Glutamatergic neuron (in vitro differentiated cells): Measurements from ENCODE around the gene HSD17B12. TPM values are rescaled to one million over a fixed set of nuclear protein-coding genes. Genes with fewer than 3 reads are reported as not detected.

Experiments used
- DNase-seq: peaks from one replicate; pipeline ENCODE4 v3.0.0; 2022
- H3K27ac Mint-ChIP-seq: one replicate; pipeline ENCODE4 v1.8.0; 2020; ENCODE audit warnings: mild to moderate bottlenecking, mixed read lengths, inconsistent platforms; ENCODE audit not compliant: unreplicated experiment
- H3K27me3 Mint-ChIP-seq: one replicate; pipeline ENCODE4 v1.8.0; 2020; ENCODE audit warnings: mild to moderate bottlenecking, moderate library complexity, mixed read lengths, inconsistent platforms; ENCODE audit not compliant: unreplicated experiment
- H3K36me3 Mint-ChIP-seq: one replicate; pipeline ENCODE4 v1.8.0; 2020; ENCODE audit warnings: mild to moderate bottlenecking, mixed read lengths, inconsistent platforms; ENCODE audit not compliant: unreplicated experiment
- H3K4me1 Mint-ChIP-seq: one replicate; pipeline ENCODE4 v1.8.0; 2020; ENCODE audit warnings: mild to moderate bottlenecking, low read depth, mixed read lengths, inconsistent platforms; ENCODE audit not compliant: unreplicated experiment
- H3K4me3 Mint-ChIP-seq: one replicate; pipeline ENCODE4 v1.8.0; 2020; ENCODE audit warnings: mild to moderate bottlenecking, mixed read lengths, inconsistent platforms; ENCODE audit not compliant: unreplicated experiment
- H3K9me3 Mint-ChIP-seq: one replicate; pipeline ENCODE4 v1.8.0; 2020; ENCODE audit warnings: mild to moderate bottlenecking, moderate library complexity, mixed read lengths, inconsistent platforms; ENCODE audit not compliant: unreplicated experiment
- CTCF ChIP-seq: fragments of 200-600 bp; sonication (generic); IDR thresholded peaks from one replicate; pipeline ENCODE4 v1.5.0; 2021; ENCODE audit not compliant: partially characterized antibody, unreplicated experiment
- total RNA-seq: library from RNA; stranded (reverse); fragmentation: NEBNext Ultra II Directional; extraction: Animal tissue kit (Norgen Biotek cat#: 25700); gene quantifications from one replicate; pipeline ENCODE4 v1.2.1, GENCODE V29; 2021; ENCODE audit not compliant: unreplicated experiment

The HSD17B12 gene
- total RNA-seq, 1 donor from 2014 or later = 140 TPM

- Mint-ChIP-seq H3K27ac (no peak overlapping the region), H3K27me3 (peaks cover 5% of the 10 kb centered on the region), H3K36me3 (no peaks in the 10 kb centered on the region), H3K9me3 (peaks cover 2% of the 10 kb centered on the region), H3K4me1 (peaks cover 4% of the 10 kb centered on the region), H3K4me3 (no peak overlapping the region)
- no peak for TF ChIP-seq CTCF
- no peak for DNase-seq
These were observed 40.6 kb upstream of the HSD17B12 start for GRCh38 chr11:43639920-43640319.

- H3K4me1 Mint-ChIP-seq = peaks cover 6% of the 10 kb centered on the region
- peaks cover 2% of the 10 kb centered on the region for H3K9me3 Mint-ChIP-seq
- peak overlapping the region; percentile 99 for H3K4me3 Mint-ChIP-seq
- H3K36me3 Mint-ChIP-seq = no peaks in the 10 kb centered on the region
- peaks cover 5% of the 10 kb centered on the region for H3K27me3 Mint-ChIP-seq
- no peak for TF ChIP-seq CTCF
- peak; percentile 91 for DNase-seq
- H3K27ac Mint-ChIP-seq = peak overlapping the region; percentile 98
These were observed 36.5 kb upstream of the HSD17B12 start for GRCh38 chr11:43643898-43644620.

- DNase-seq = no peak
- H3K27ac Mint-ChIP-seq = peak overlapping the region; percentile 98
- TF ChIP-seq CTCF = no peak
- peaks cover 6% of the 10 kb centered on the region for H3K4me1 Mint-ChIP-seq
- peaks cover 2% of the 10 kb centered on the region for H3K9me3 Mint-ChIP-seq
- H3K36me3 Mint-ChIP-seq = no peaks in the 10 kb centered on the region
- peak overlapping the region; percentile 99 for H3K4me3 Mint-ChIP-seq
- peaks cover 3% of the 10 kb centered on the region for H3K27me3 Mint-ChIP-seq
These were observed 35.8 kb upstream of the HSD17B12 start for GRCh38 chr11:43644621-43645299.

GRCh38 chr11:43646767-43647166, 33.8 kb upstream of the HSD17B12 start:
- H3K27me3 Mint-ChIP-seq = peaks cover 3% of the 10 kb centered on the region
- peaks cover 2% of the 10 kb centered on the region for H3K9me3 Mint-ChIP-seq
- no peak for TF ChIP-seq CTCF
- H3K4me1 Mint-ChIP-seq = peaks cover 6% of the 10 kb centered on the region
- H3K27ac Mint-ChIP-seq = no peak overlapping the region
- no peak for DNase-seq
- H3K36me3 Mint-ChIP-seq = peaks cover 4% of the 10 kb centered on the region
- no peak overlapping the region for H3K4me3 Mint-ChIP-seq

GRCh38 chr11:43648888-43649287, 31.6 kb upstream of the HSD17B12 start:
- Mint-ChIP-seq H3K27me3 (peaks cover 3% of the 10 kb centered on the region), H3K27ac (no peak overlapping the region), H3K4me3 (no peak overlapping the region), H3K4me1 (peaks cover 2% of the 10 kb centered on the region), H3K36me3 (peaks cover 4% of the 10 kb centered on the region), H3K9me3 (peaks cover 4% of the 10 kb centered on the region)
- TF ChIP-seq CTCF = no peak
- DNase-seq = no peak
